Esophagus muscularis mucosa (tissue), 4 donors: ENCODE data around the gene CPD. TPM values are rescaled to one million over a fixed set of nuclear protein-coding genes. Genes with fewer than 3 reads are reported as not detected.
"Not testable (repeated sequence)": the region's sequence is repeated elsewhere in the genome, so short reads cannot be mapped to it uniquely, and the experiment has no call there.

ENCODE experiments used
- DNase-seq: peaks from one replicate; pipeline ENCODE4 v3.0.0-alpha.2; 2017; ENCODE audit errors: extremely low spot score
- H3K27ac ChIP-seq, 4 donors: fragments of 200-600 bp; sonication (generic); replicated peaks in 1 of 4; 1 replicate in 3 of 4; 2 replicates in 1 of 4; pipeline ENCODE4 v1.5.1; 2016 to 2019; ENCODE audit warnings: mild to moderate bottlenecking in 1 of 4
- H3K27me3 ChIP-seq, 4 donors: fragments of 200-600 bp; sonication (generic); one replicate each; pipeline versions ENCODE4 v1.5.1 to v1.6.0; 2016 to 2019
- H3K36me3 ChIP-seq, 4 donors: fragments of 200-600 bp; sonication (generic); one replicate each; pipeline ENCODE4 v1.5.1; 2016 to 2019
- H3K4me1 ChIP-seq, 4 donors: fragments of 200-600 bp; sonication (generic); one replicate each; pipeline ENCODE4 v1.5.1; 2016 to 2019
- H3K4me3 ChIP-seq, 4 donors: fragments of 200-600 bp; sonication (generic); 1 replicate in 2 of 4; 2 replicates in 2 of 4; pipeline ENCODE4 v1.5.1; 2016 to 2019; ENCODE audit warnings: mild to moderate bottlenecking in 4 of 4, moderate library complexity in 1 of 4
- H3K9me3 ChIP-seq, 4 donors: fragments of 200-600 bp; sonication (generic); 1 replicate in 3 of 4; 2 replicates in 1 of 4; pipeline ENCODE4 v1.5.1; 2016 to 2019
- EP300 ChIP-seq: sonication (generic); formaldehyde crosslinking; IDR thresholded peaks from one replicate; pipeline ENCODE4 v1.6.1; 2017; ENCODE audit warnings: antibody characterized with exemption
- POLR2A ChIP-seq: fragments of 450-650 bp; IDR thresholded peaks from one replicate; pipeline ENCODE4 v1.6.1; 2017; ENCODE audit warnings: antibody characterized with exemption, moderate library complexity, mild to moderate bottlenecking, low read depth
- POLR2AphosphoS5 ChIP-seq, 2 donors: sonication (generic); formaldehyde crosslinking; IDR thresholded peaks; one replicate each; pipeline ENCODE4 v1.6.1; 2017; ENCODE audit warnings: antibody characterized with exemption in 2 of 2
- WGBS: methylation state at CpG from one replicate; pipeline ENCODE4 v1.1.5; 2018; 5-methylcytosine and 5-hydroxymethylcytosine counted together
- intact Hi-C: fragments of 100-400 bp; cut with DNase I; formaldehyde crosslinking; loops from one replicate; pipeline ENCODE4 v1.15.1; 2023
- total RNA-seq, 4 donors: library from RNA; depleted of rRNA; stranded (reverse); fragments of >200 nt; gene quantifications; one replicate each; pipeline versions ENCODE4 v1.1.0 to v1.2.1, GENCODE V29; 2016
- TF ChIP-seq, protein P1 (sequence below), 3 experiments: fragments of 200-600 bp in 2 of 3; fragments of 450-650 bp in 1 of 3; sonication (generic) in 2 of 3; IDR thresholded peaks; one replicate each; pipeline ENCODE4 v1.5.1; 2017 to 2019; ENCODE audit warnings: antibody characterized with exemption in 3 of 3, mild to moderate bottlenecking in 2 of 3, moderate library complexity in 1 of 3

CPD gene
- total RNA-seq, 4 donors from 2014 or later, result 67.0 to 141 (median 95.1) TPM

DNA sequence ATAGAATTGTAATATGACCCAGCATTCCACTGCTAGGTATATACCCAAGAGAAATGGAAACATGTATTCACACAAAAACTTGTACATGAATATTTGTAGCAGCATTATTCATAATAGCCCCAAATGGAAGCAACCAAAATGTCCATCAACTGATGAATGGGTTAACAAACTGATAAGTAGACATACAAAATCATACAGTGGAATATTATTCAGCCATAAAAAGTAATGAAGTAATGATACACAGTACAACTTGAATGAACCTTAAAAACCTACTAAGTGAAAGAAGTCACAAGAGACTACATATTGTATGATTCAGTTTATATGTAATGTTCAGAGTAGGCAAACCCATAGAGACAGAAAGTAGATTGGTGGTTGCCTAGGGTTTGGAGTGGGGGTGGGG lies 58.0 kb downstream of the CPD start:
- no peaks in the 10 kb centered on the region for H3K9me3 ChIP-seq
- H3K4me3 ChIP-seq, result no peak overlapping the region
- TF ChIP-seq EP300 (no peak), POLR2A (no peak), POLR2AphosphoS5 (IDR thresholded peaks at IDR 0.05) (no peak)
- TF ChIP-seq, protein P1, sequence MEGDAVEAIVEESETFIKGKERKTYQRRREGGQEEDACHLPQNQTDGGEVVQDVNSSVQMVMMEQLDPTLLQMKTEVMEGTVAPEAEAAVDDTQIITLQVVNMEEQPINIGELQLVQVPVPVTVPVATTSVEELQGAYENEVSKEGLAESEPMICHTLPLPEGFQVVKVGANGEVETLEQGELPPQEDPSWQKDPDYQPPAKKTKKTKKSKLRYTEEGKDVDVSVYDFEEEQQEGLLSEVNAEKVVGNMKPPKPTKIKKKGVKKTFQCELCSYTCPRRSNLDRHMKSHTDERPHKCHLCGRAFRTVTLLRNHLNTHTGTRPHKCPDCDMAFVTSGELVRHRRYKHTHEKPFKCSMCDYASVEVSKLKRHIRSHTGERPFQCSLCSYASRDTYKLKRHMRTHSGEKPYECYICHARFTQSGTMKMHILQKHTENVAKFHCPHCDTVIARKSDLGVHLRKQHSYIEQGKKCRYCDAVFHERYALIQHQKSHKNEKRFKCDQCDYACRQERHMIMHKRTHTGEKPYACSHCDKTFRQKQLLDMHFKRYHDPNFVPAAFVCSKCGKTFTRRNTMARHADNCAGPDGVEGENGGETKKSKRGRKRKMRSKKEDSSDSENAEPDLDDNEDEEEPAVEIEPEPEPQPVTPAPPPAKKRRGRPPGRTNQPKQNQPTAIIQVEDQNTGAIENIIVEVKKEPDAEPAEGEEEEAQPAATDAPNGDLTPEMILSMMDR (IDR thresholded peaks at IDR 0.05), result no peak
- no peak for DNase-seq
- H3K27me3 ChIP-seq, result no peaks in the 10 kb centered on the region
- peaks cover 8 to 34% (median 20%) of the 10 kb centered on the region in 4 donors for H3K36me3 ChIP-seq
- H3K27ac ChIP-seq, result no peak overlapping the region
- intact Hi-C loops, result no loop called here
- H3K4me1 ChIP-seq, result peaks cover 0 to 9% (median 4%) of the 10 kb centered on the region in 4 donors

DNA sequence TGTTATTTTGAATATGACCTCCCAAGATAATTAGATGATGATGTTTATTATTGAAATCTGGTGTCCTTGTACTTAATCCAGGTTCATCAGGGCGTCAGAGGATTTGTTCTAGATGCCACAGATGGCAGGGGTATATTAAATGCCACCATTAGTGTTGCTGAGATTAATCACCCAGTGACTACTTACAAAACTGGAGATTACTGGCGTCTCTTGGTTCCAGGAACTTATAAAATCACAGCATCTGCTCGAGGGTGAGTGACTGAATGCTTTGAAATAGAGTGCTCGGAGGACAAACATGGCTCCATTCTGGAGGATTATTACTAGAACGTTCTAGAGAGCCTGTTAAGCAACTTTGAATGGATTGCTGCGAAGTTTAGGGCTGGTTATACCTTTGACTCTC lies 65.0 kb downstream of the CPD start:
- H3K27ac ChIP-seq, result no peak overlapping the region
- no peaks in the 10 kb centered on the region for H3K4me1 ChIP-seq
- 87% methylated on average over 6 of the region's 6 CpGs for WGBS
- H3K4me3 ChIP-seq, result no peak overlapping the region
- DNase-seq, result no peak
- TF ChIP-seq POLR2A (no peak), EP300 (no peak), POLR2AphosphoS5 (IDR thresholded peaks at IDR 0.05) (no peak)
- TF ChIP-seq, protein P1 (IDR thresholded peaks at IDR 0.05), result no peak
- H3K27me3 ChIP-seq, result no peaks in the 10 kb centered on the region
- intact Hi-C loops, result no loop called here
- H3K9me3 ChIP-seq, result no peaks in the 10 kb centered on the region
- H3K36me3 ChIP-seq, result peaks cover 10 to 40% (median 20%) of the 10 kb centered on the region in 4 donors

DNA sequence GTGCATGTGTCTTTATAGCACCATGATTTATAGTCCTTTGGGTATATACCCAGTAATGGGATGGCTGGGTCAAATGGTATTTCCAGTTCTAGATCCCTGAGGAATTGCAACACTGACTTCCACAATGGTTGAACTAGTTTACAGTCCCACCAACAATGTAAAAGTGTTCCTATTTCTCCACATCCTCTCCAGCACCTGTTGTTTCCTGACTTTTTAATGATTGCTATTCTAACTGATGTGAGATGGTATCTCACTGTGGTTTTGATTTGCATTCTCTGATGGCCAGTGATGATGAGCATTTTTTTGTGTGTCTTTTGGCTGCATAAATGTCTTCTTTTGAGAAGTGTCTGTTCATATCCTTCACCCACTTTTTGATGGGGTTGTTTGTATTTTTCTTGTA lies 67.9 kb downstream of the CPD start:
- DNase-seq, H3K27ac ChIP-seq, intact Hi-C loops, H3K27me3 ChIP-seq, H3K4me3 ChIP-seq, H3K9me3 ChIP-seq: not testable (repeated sequence)
- Histone ChIP-seq H3K4me1 (peaks cover 0 to 15% (median 13%) of the 10 kb centered on the region in 4 donors), H3K36me3 (peaks cover 19 to 57% (median 35%) of the 10 kb centered on the region in 4 donors)

DNA sequence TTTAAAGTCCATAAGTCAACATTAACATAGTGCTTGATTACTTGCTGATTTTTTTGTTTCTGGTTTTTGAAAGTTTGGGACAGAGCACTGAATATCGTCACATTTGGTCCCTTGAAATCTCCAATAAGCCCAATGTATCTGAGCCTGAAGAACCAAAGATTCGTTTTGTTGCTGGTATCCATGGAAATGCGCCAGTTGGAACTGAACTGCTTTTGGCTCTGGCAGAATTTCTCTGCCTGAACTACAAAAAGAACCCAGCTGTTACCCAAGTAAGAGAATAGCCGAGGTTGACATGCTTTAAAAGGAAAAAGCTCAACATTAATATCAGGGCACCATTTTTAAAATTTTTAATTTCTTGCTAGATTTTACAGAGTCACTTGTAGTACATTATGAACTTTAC lies 70.8 kb downstream of the CPD start:
- Histone ChIP-seq H3K27ac (peak overlapping the region in 1 of 4 donors; percentile 2), H3K4me3 (no peak overlapping the region), H3K27me3 (no peaks in the 10 kb centered on the region), H3K4me1 (peaks cover 0 to 15% (median 13%) of the 10 kb centered on the region in 4 donors), H3K36me3 (peaks cover 19 to 65% (median 56%) of the 10 kb centered on the region in 4 donors), H3K9me3 (peaks cover 0 to 3% (median 0%) of the 10 kb centered on the region in 4 donors)
- intact Hi-C loops, result no loop called here
- WGBS, result 39% methylated on average over 4 of the region's 4 CpGs
- TF ChIP-seq POLR2AphosphoS5 (IDR thresholded peaks at IDR 0.05) (no peak), EP300 (no peak), POLR2A (no peak)
- TF ChIP-seq, protein P1 (IDR thresholded peaks at IDR 0.05), result no peak
- DNase-seq, result no peak

DNA sequence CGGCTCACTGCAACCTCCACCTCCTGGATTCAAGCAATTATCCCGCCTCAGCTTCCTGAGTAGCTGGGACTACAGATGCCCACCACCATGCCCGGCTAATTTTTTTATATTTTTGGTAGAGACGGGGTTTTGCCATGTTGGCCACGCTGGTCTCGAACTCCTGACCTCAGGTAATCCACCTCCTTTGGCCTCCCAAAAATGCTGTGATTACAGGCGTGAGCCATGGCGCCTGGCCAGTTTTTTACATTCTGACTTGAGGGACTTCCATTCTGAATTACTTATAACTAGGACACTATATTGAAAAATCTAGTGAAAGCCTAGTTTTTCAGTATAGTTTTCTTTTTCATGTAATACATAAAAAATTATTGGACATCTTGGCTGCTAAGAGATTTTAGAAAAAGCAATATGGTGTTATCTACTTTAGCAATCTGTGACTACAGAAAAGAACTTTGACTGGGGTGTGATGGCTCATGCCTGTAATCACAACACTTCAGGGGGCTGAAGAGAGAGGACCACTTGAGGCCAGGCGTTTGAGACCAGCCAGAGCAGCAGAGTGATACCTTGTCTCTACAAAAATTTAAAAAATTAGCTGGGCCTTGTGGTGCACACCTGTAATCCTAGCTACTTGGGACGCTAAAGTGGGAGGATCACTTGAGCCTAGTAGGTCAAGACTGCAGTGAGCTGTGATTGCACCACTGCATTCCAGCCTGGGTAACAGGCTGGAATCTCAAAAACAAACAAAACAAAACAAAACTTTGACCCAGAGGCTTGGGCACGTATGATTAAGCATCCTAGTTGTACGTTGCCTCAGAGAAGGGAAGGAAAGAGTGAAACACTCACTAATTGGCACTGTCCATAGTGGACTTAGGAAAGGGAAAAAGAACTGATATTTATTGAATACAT lies 71.6 kb downstream of the CPD start:
- intact Hi-C loops, result no loop called here
- Histone ChIP-seq H3K4me3 (no peak overlapping the region), H3K36me3 (peaks cover 19 to 63% (median 54%) of the 10 kb centered on the region in 4 donors), H3K9me3 (peaks cover 0 to 3% (median 0%) of the 10 kb centered on the region in 4 donors), H3K27ac (peak overlapping the region in 1 of 4 donors; percentile 2), H3K27me3 (no peaks in the 10 kb centered on the region), H3K4me1 (peaks cover 0 to 15% (median 13%) of the 10 kb centered on the region in 4 donors)
- 90% methylated on average over 12 of the region's 12 CpGs for WGBS
- DNase-seq, result no peak
- TF ChIP-seq, protein P1 (IDR thresholded peaks at IDR 0.05), result no peak
- no peak for TF ChIP-seq POLR2AphosphoS5 (IDR thresholded peaks at IDR 0.05)
- no peak for TF ChIP-seq EP300
- no peak for TF ChIP-seq POLR2A
